NCI-H2029 treated with DMSO at 0.1 percent for 48 hours (cell line): ENCODE measurements around the gene TMEM63A.
A peak's percentile ranks its signal among the peaks of the same experiment; 100 is the strongest.

Experiments
- DNase-seq: peaks from one replicate; lab custom pipeline; 2025; lab: John Stamatoyannopoulos, UW

TMEM63A gene

GRCh38 chr1:225885336-225885735 is 3.2 kb upstream of the TMEM63A start:
- no peak for DNase-seq

DNA sequence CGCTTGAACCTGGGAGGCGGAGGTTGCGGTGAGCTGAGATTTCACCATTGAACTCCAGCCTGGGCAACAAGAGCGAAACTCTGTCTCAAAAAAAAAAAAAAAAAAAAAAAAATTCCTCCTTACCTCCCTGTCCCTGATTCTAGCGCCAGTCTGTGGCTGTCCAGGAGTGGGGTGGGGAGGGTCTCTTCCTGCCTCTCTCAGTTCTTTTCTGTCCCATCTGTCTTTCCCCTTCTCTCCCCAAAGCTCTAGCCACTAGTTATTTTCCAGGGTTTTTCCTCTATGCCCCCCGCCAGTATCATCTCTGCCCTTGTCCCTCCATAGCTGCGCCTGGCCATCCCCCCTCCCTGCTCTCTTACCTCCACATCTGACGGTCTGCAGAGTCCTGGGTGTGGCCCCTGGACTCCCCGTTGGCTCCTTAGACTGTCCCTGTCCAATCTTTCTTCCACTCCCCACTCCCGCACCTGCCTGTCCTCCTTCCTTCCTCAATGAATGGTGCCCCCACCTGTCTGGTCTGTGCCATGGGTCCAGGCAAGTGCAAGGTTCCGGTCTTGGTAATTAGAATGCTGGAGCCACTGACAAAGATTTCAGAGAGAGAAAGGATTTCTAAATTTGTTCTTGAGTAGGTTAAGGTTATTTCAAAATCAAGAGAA is 1.6 kb upstream of the TMEM63A start:
- no peak for DNase-seq

DNA sequence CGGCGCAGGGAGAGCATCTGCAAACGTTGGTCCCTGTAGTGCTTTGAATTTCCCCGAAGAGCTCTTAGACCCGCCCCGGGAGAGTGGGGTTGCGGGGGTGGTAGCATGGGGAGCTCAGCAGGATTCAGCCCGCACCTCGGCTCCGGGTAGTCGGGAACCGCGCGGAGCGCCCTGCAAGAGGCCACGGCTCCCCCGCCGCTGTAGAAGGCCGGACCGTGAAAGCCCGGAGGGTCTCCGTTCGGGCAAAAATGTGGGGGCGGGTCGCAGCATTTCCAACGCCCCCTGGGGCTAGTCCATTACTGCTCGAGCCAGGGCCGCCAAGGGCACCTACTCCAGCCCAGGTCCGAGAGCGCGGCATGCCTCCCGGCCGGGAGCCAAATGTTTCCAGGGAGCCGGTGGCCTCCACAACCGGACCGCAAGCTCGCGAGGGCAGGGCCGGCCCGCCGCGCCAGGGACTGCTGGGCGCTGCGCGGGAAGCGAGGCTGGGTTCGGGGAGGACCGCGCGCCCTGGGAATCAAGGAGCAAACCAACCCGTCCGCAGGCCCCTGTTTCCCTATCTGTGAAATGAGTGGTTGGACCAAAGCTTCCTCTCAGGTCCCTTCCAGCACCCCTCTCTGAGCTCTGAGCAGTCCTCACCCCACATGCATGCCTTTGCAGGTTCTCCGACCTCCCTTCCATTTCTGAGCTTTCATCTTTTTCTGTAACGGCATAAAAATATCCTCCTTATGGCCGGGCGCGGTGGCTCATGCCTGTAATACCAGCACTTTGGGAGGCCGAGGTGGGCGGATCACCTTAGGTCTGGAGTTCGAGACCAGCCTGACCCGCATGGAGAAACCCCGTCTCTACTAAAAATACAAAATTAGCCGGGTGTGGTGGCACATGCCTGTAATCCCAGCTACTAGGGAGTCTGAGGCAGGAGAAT is 775 bp upstream of the TMEM63A start:
- DNase-seq, result no peak

DNA sequence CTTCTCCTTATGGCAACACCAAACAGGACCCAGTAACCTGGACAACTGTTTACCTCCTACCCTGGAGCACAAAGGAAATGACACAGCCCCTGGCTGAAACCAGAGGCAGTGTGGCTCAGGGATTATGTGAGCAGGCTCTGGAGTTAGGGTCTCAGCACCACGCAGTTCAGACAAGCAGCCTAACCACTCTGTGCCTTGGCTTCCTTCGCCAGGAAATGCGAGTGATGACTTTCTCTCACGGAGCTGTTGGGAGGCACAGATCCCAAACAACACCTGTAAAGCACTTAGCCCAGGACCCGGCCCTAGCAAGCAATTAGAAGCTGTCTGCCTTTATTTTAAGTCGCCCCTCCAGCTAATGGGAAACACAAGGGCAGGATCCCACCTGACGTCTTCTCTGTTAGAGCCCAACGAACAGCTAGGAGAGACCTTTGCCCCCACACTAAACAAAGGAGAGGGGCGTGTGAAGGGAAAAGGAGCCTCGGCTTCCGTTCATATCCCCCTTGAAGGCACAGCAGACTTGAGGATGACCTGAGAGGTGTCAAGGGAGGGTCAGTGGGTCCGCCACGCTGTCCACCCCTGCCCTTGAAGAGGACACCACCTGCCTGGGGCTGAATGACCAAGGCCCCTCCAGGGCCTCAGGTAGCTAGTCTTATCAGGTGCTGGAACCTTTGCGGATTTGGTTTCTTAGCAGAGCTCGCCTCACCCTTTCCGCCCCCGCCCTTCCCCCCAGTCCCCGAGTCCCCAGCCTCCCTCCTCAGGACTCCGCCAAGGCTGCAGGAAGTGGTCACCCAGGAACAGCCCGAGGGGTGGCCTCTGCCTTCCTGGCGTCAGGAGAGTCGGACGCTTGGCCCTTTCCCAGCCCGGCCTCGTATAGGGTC is 860 bp downstream of the TMEM63A start:
- DNase-seq, result peak; percentile 21

- DNase-seq, result peak; percentile 80
These were observed 1.5 kb downstream of the TMEM63A start for GRCh38 chr1:225880636-225881035.

- DNase-seq, result peak; percentile 80
These were observed 2.0 kb downstream of the TMEM63A start for GRCh38 chr1:225880222-225880588.

DNA sequence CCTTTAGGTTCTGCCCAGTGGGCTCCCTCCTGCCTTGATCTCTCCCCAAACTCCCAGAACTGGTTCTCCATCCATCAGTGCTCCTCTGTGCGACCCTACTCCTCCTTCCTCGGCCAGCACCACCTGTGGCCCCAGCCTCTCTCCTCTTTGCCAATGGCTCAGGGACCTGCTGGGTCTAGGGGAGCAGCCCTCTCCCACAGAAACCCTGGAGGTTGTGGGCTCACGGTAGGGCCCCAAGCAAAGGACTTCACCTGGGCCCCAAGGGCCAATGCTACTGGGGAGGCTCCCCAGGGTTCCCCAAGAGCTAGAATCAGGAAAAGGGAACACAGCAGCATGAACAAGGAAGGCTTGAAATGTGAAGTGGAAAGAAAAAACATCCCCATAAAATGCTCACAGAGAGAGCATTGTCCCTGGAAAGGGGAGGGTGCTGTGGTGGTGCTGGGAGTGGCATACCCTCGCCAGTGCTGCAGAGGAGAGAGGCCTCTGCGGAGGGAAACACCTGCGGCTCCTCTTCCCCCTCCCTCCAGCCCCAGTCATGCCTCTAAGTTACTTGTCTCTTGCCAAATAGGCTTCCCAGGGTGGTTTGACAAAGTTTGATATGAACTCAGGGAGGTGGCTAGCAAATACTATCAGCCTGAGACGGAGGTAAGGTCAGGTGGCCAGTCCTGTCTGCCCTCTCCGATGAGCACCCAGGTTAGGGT is 2.5 kb downstream of the TMEM63A start:
- DNase-seq, result peak; percentile 26

DNA sequence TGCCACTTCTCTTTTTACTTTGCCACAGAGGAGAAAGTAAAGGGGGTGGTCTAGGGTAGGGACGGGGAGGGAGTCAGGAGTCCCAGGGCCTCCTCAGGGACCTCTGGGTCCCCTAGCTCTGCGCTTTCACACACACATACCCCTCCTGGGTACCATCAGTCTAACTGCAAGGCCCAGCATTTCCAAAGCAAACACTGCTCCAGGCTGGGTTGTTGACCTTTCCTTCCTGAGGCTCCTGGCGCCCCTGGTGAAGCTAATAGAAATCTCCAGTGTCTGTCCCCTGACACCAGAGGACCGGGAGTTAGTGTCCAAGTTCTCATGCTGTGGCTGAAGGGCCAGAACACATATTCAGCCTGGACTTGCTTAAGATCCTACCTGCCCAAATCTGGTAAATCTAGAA is 3.9 kb downstream of the TMEM63A start:
- DNase-seq, result no peak

DNA sequence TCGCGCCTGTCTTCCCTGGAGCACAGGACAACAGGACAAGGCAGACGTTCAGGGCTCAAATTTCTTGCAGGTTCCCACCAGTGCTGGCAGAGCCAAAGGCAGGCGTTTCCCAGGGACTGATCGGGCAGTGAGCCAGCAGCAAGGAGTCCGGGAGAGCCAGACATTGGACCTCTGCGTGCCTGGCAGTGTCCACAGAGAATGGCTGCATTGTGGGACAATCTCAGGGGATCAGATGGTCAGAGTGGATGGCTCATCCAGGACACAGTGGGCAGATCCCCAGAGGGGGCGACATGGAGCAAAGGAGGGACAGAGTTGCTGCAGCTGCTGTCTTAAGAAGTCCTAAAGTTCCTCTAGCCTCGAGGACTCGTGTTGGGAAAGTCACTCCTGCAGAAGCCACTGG is 4.6 kb downstream of the TMEM63A start:
- DNase-seq, result peak; percentile 44

DNA sequence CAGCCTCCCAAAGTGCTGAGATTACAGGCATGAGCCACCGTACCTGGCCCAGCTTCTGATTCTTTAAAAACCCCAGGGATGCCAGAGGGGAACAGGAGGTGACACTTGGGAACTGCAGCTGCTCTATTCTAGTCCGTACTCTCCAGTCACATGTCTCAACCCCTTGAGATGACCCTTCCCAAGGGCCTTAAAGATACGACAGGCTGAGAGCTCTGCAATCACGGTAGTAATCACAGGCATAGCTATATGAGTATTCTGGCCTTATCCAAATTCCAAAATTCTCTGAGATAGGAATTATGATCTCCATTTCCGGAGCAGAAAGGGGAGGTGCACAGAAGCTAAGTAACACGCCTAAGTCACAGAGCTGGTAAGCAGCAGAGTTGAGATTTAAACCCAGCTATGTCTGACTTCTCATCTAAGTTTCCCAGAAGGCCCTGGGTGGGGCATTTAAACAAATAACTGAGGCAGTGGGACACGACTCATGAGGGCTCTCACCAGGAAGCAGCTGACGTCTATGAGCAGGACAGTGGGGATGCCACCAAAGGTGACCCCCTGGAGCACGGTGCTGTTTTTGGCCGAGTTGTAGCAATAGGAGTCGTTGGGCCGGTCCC is 5.2 kb downstream of the TMEM63A start:
- no peak for DNase-seq

DNA sequence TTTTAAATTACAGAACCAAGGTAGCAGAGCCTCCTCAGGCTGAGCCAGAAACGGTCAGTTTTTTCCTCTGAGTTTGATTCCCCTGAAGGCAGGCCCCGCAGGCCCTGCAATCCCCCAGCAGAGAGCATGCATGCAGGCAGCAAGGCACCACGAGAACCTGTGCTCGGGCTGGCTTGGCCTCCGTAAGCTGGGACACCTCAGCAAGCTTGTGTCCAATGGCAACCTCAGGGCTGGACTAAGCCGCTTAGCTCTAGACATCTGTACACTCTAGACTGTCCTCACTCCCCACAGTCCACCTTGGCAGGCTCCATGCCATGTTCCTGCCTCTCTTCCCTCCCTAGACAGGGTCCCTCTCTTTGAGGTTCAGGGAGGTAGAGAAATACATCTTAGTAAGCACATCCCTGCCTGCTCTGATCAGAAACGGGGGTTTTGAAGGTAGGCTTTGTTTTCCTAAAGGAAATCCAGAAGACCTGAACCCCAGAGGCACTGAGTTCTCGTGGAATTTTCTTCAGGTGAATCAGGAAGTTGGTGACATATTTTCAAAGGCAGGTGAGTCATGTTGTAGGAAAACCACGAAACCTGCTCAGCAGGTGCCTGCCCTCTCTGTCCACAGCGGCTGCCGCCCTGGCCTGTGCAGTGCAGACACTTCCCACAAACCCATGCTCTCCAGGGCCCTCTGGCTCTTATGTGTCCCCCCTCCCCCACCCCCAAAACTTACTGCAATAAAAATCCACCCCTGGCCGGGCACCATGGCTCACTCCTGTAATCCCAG is 7.0 kb downstream of the TMEM63A start:
- peak; percentile 37 for DNase-seq

DNA sequence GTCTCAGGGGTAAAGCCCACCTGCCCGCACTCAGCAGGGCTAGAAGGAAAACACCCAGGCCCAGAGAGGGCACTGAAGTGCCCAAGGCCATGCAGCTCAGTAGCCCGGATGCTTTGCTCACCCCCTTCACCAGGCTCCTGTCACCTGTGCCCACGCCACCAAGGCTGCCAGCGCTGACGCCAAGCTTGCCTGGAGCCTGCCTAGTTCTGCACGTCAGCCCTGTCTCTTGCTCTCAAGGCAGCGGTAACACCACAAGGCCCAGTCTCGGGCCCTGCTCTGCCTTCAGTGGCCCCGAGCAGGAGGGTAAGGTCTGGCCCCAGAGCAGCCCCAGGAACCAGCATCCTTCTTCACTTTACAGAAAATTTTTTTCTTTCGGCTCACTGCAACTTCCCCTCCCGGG is 7.7 kb downstream of the TMEM63A start:
- no peak for DNase-seq

DNA sequence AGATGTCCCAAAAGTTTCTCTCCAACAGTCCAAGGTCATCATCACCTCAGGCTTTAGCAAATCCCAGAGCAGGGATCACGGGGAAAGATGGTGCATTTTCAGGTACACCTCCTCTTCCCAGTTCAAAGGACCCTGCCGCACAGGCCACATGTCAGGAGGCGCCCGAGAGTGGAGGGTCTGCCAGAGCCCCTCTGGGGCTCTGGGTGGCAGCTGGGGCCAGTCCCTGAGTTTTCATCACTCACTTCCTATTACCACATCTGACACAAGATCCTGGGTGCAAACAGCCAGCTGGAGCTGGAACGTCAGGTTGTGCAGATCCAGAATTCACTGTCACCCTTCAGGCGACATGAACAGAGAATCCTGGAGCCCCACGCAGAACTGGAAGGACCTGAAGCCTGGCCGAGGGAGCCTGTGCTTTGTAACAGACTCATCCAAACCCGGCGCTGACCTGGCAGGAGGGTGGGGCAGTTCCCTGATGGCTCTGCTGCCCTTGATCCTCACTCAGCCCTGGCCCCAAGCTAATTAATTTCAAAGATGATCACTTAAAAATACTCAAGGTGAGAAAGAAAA is 8.8 kb downstream of the TMEM63A start:
- no peak for DNase-seq

GRCh38 chr1:225872075-225872430 is 10.1 kb downstream of the TMEM63A start:
- no peak for DNase-seq

DNA sequence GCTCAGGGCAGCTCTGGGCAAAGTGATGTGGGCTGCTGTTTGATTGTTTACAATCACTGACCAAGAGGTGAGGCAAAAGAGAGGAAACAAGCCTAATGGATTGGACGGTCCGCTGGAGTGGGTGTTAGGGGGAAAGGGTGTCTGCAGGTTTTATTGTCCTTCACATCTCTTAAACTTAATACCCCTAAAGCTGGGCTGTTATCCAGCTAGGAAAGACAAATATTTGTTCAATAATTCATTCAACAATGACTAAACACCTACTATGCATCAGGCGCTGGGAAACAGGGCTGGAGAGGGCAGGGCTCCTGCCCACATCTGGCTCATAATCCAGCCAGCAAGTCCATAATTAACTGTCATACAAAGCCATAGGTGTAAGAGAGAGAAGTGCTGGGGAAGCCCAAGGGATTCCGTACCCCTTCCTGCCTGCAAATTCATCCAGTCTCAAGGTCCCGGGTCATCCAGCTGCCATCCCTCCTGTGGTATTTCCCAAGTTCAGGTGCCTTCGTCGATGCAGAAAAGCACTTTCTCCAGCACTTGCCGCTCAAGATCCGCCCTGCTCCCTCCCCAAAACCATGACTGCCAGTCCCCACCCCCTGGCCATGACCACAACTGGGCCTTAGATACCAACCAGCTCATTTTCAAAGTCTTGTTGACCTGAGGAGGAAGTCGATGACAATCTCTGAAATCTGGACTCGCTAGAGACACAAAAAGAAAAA is 10.7 kb downstream of the TMEM63A start:
- DNase-seq, result peak; percentile 60

GRCh38 chr1:225870911-225871310 is 11.3 kb downstream of the TMEM63A start:
- no peak for DNase-seq

- DNase-seq, result no peak
These were observed 13.4 kb downstream of the TMEM63A start for GRCh38 chr1:225868631-225869330.

DNA sequence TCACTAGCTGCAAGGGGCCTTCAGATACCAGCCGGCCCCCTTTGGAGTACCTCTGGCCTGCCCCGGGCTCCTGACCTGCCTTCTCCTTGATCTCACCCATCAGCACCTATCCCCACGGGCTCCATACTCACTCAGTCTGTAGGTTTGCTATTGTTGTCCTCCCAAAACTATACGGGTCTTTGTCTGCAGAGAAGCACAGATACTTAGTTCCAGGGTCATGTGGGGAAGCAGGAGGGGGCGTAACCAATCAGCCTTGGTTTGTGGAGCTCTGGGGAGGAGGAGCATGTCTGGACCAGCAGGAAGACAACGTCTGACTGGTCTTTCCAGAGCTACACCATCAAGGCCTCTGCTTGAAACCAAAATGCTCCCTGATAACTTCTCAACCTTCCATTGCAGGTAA is 15.2 kb downstream of the TMEM63A start:
- DNase-seq, result no peak
